Stomach (tissue), 4 donors: Measurements from ENCODE around the gene NAB2.

Source experiments
- CTCF ChIP-seq, 7 experiments: fragments of 450-650 bp in 4 of 7; fragments of 200-600 bp in 3 of 7; sonication (generic) in 3 of 7; IDR thresholded peaks; one replicate each; pipeline ENCODE4 v1.5.1; 2016 to 2019; ENCODE audit warnings: antibody characterized with exemption in 7 of 7, control low read depth in 2 of 7, mild to moderate bottlenecking in 1 of 7
- EP300 ChIP-seq: sonication (generic); formaldehyde crosslinking; IDR thresholded peaks from one replicate; pipeline ENCODE4 v1.6.1; 2017; ENCODE audit warnings: antibody characterized with exemption
- POLR2A ChIP-seq, 4 donors: fragments of 450-650 bp; IDR thresholded peaks; one replicate each; pipeline ENCODE4 v1.6.1; 2016; ENCODE audit warnings: antibody characterized with exemption in 4 of 4, control low read depth in 2 of 4, mild to moderate bottlenecking in 1 of 4, moderate library complexity in 1 of 4
- POLR2AphosphoS5 ChIP-seq, 3 donors: sonication (generic); formaldehyde crosslinking; IDR thresholded peaks; one replicate each; pipeline ENCODE4 v1.6.1; 2016; ENCODE audit warnings: antibody characterized with exemption in 3 of 3

- no peak for TF ChIP-seq POLR2A (IDR thresholded peaks at IDR 0.05)
- no peak for TF ChIP-seq CTCF (IDR thresholded peaks at IDR 0.05)
- no peak for TF ChIP-seq EP300
- TF ChIP-seq POLR2AphosphoS5 (IDR thresholded peaks at IDR 0.05), result no peak
Observed at GRCh38 chr12:57142727-57143126, 53.8 kb downstream of the NAB2 start.
